Heart right ventricle (tissue), 16 donors: Measurements from ENCODE around the gene ESYT3. TPM values are rescaled to one million over a fixed set of nuclear protein-coding genes. Genes with fewer than 3 reads are reported as not detected.

Source experiments
- ATAC-seq, 8 donors: fragments of 200-7000 bp; cut with Tn5 transposase; one replicate each; pipeline ENCODE4 v1.9.1; 2020; ENCODE audit warnings: mild to moderate bottlenecking in 8 of 8, moderate library complexity in 8 of 8, moderate number of reproducible peaks in 1 of 8
- DNase-seq, 2 donors: peaks; one replicate each; pipeline ENCODE4 v3.0.0-alpha.2; 2020
- H3K27ac ChIP-seq, 10 donors: fragments of 200-600 bp; sonication (generic) in 2 of 10; one replicate each; pipeline versions ENCODE4 v1.5.0 to v1.8.0; 2020 to 2022; ENCODE audit warnings: mild to moderate bottlenecking in 3 of 10
- H3K27me3 ChIP-seq, 7 donors: fragments of 200-600 bp; one replicate each; pipeline ENCODE4 v1.8.0; 2021 to 2022; ENCODE audit warnings: mild to moderate bottlenecking in 2 of 7
- H3K36me3 ChIP-seq, 9 donors: fragments of 200-600 bp; sonication (generic) in 1 of 9; one replicate each; pipeline versions ENCODE4 v1.5.0 to v1.8.0; 2020 to 2022; ENCODE audit warnings: mild to moderate bottlenecking in 2 of 9
- H3K4me1 ChIP-seq, 9 donors: fragments of 200-600 bp; sonication (generic) in 1 of 9; one replicate each; pipeline versions ENCODE4 v1.5.0 to v1.8.0; 2020 to 2022; ENCODE audit warnings: mild to moderate bottlenecking in 4 of 9
- H3K4me3 ChIP-seq, 10 donors: fragments of 200-600 bp; sonication (generic) in 2 of 10; one replicate each; pipeline versions ENCODE4 v1.5.0 to v1.8.0; 2020 to 2022; ENCODE audit warnings: mild to moderate bottlenecking in 7 of 10, moderate library complexity in 2 of 10
- H3K9me3 ChIP-seq, 11 donors: fragments of 200-600 bp in 10 of 11; sonication (generic) in 2 of 11; one replicate each; pipeline versions ENCODE4 v1.5.0 to v1.8.0; 2013 to 2022; ENCODE audit warnings: mild to moderate bottlenecking in 2 of 11, control low read depth in 1 of 11, moderate library complexity in 1 of 11
- WGBS, 2 donors: extraction: QIAGEN DNeasy Blood & Tissue Kit; methylation state at CpG; one replicate each; pipeline ENCODE4 v1.1.7; 2013; ENCODE audit warnings: inconsistent platforms in 1 of 2; 5-methylcytosine and 5-hydroxymethylcytosine counted together
- intact Hi-C, 10 donors: fragments of 100-400 bp; cut with DNase I; formaldehyde crosslinking; loops; one replicate each; pipeline versions ENCODE4 v1.11.1 to v1.14.2; 2022
- long read RNA-seq, 3 donors: library from polyadenylated mRNA; unstranded; transcript quantifications; one replicate each; pipeline ENCODE4 v2.0.0, GENCODE V29; 2020 to 2021
- polyA plus RNA-seq, 2 donors: library from polyadenylated mRNA; stranded (reverse); fragments of 200-250 nt; gene quantifications; one replicate each; pipeline ENCODE4 v1.2.3, GENCODE V29; 2013
- total RNA-seq, 10 donors: library from RNA; stranded (reverse); fragmentation: NEBNext Ultra II Directional in 3 of 10; extraction: Animal tissue kit (Norgen Biotek cat#: 25700) in 3 of 10; gene quantifications; one replicate each; pipeline versions ENCODE4 v1.2.1 to v1.2.4, GENCODE V29; 2021 to 2023
- TF ChIP-seq, protein P1 (sequence below), 9 donors: fragments of 200-600 bp; sonication (generic) in 2 of 9; IDR thresholded peaks; one replicate each; pipeline versions ENCODE4 v1.5.0 to v1.8.0; 2021 to 2022; ENCODE audit warnings: antibody characterized with exemption in 9 of 9, mild to moderate bottlenecking in 5 of 9, moderate library complexity in 1 of 9
- donor health status: Arrhythmogenic right ventricular cardiomyopathy.
- donor health status: ischemic (EF 13 %, LVEDD 7.1; RV severe dilation, severe dysfunction).
- donor health status: healthy with polysubstance abuse.
- donor health status: DM: no; HTN: yes; CAD: no.
- donor health status: DM: no; HTN: no; CAD: no.
- donor health status: ischemic (EF 25% LVEDD 6.9; RV normal size, moderate dysfunction).
- donor health status: ischemic (EF 25% LVEDD 5.7; RV mildly dilated, moderate dysfunction).
- donor health status: healthy.
- donor health status: DM: yes; HTN: yes; CAD: no.
- donor health status: Ischemic cardiomyopathy.
- donor health status: ischemic (EF 35%, LVEDD 5.7; RV mildly dilated, moderate dysfunction).
- donor health status: nonischemic (EF 11% LVEDD 7.7; RV severe dilation, severe dysfunction).
- donor health status: DM: yes; HTN: yes; CAD: no.
- donor health status: PGD.
- donor health status: ischemic (EF 29% LVEDD 5.4; RV normal size, mild dysfunction).
- donor health status: nonischemic (EF 23%, LVEDD 6.1; RV moderate dilation, normal function).

The ESYT3 gene
- total RNA-seq: 1 to 10 TPM in 8 of 10 donors, under 1 TPM in 2; 0.82 to 2.4 (median 1.2) TPM
- polyA plus RNA-seq: under 1 TPM; 0.26 to 0.80 TPM
- long read RNA-seq, donor 1, full-length matches to known transcripts: 1 of 1 reads
- long read RNA-seq, donor 1, partial matches to known transcripts: 0 of 1 reads
- long read RNA-seq, donor 1, other reads (novel, unspliced or antisense): 0 of 1 reads
- long read RNA-seq, donor 2, partial matches to known transcripts: 2 of 2 reads
- long read RNA-seq, donor 2, other reads (novel, unspliced or antisense): 0 of 2 reads
- long read RNA-seq, donor 3, partial matches to known transcripts: 1 of 1 reads
- long read RNA-seq, donor 3, other reads (novel, unspliced or antisense): 0 of 1 reads

DNA sequence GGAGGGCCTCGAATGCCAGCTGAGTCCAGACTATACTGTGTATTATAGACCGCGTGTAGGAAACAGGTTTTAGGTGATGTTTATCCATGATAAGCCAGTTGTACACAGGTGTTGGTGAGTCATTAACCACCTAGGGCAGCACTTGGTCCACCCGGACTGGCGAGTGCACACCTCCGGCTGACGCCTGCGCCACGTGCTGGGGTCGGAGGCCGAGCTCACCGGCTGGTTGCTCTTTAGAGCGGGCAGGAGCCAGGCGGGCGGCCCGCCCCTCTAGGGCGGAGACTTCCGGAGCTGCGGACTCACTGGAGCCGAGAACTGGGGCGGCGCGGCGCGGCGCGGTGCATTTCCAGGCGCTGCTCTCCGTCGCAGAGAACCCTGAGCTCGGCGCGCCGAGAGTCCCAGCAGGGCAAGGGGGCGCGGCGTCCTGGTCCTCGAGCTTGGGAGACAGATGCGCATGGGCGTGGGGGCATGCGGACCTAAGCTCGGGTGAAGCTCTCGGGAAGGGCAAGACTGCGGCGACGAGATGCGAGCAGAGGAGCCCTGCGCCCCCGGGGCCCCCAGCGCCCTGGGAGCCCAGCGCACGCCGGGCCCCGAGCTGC lies at the start of gene ESYT3:
ESYT3 (plus strand) TSS at position 341 of the 599 bp plus-strand sequence; CDS start at position 524, 183 bp downstream.
- no peak within 1 kb of the TSS for H3K27ac ChIP-seq
- 1 to 2% methylated on average over 54 of the region's 54 CpGs for WGBS, 2 donors
- ATAC-seq (peak; percentile 79 to 92 (median 90)), DNase-seq (peak; percentile 57 to 69)
- intact Hi-C loops: loop anchor here in 1 of 10 donors (10.0 kb wide), 1 partner anchor 360 kb away; no protein-coding TSS in a partner anchor
- H3K27me3 ChIP-seq: peaks cover 0 to 60% (median 37%) of the 10 kb centered on the region in 7 donors
- H3K36me3 ChIP-seq: no peaks in the 10 kb centered on the region
- H3K9me3 ChIP-seq: no peaks in the 10 kb centered on the region
- TF ChIP-seq, protein P1, sequence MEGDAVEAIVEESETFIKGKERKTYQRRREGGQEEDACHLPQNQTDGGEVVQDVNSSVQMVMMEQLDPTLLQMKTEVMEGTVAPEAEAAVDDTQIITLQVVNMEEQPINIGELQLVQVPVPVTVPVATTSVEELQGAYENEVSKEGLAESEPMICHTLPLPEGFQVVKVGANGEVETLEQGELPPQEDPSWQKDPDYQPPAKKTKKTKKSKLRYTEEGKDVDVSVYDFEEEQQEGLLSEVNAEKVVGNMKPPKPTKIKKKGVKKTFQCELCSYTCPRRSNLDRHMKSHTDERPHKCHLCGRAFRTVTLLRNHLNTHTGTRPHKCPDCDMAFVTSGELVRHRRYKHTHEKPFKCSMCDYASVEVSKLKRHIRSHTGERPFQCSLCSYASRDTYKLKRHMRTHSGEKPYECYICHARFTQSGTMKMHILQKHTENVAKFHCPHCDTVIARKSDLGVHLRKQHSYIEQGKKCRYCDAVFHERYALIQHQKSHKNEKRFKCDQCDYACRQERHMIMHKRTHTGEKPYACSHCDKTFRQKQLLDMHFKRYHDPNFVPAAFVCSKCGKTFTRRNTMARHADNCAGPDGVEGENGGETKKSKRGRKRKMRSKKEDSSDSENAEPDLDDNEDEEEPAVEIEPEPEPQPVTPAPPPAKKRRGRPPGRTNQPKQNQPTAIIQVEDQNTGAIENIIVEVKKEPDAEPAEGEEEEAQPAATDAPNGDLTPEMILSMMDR (IDR thresholded peaks at IDR 0.05): no peak
- H3K4me1 ChIP-seq: peaks cover 0 to 20% (median 17%) of the 10 kb centered on the region in 9 donors
- peak within 1 kb of the TSS; percentile 43 to 65 (median 56) for H3K4me3 ChIP-seq

- no peaks in the 10 kb centered on the region for H3K9me3 ChIP-seq
- H3K36me3 ChIP-seq: peaks cover 0 to 7% (median 0%) of the 10 kb centered on the region in 9 donors
- no peaks in the 10 kb centered on the region for H3K27me3 ChIP-seq
- H3K4me1 ChIP-seq: peaks cover 21 to 84% (median 43%) of the 10 kb centered on the region in 9 donors
- 93 to 99% methylated on average over 4 to 5 of the region's 5 CpGs for WGBS, 2 donors
- TF ChIP-seq, protein P1 (IDR thresholded peaks at IDR 0.05): no peak
- peak overlapping the region in 8 of 10 donors; percentile 14 to 94 (median 87) for H3K27ac ChIP-seq
- H3K4me3 ChIP-seq: no peak overlapping the region
- ATAC-seq (no peak), DNase-seq (no peak)
- intact Hi-C loops: no loop called here
These were observed 49.4 kb upstream of the ESYT3 start for GRCh38 chr3:138384976-138385375.

- DNase-seq (no peak), ATAC-seq (peak in 5 of 8 donors; percentile 7 to 39 (median 15))
- no peak overlapping the region for H3K4me3 ChIP-seq
- TF ChIP-seq, protein P1 (IDR thresholded peaks at IDR 0.05): no peak
- peaks cover 0 to 5% (median 0%) of the 10 kb centered on the region in 9 donors for H3K36me3 ChIP-seq
- H3K9me3 ChIP-seq: no peaks in the 10 kb centered on the region
- peak overlapping the region; percentile 47 to 94 (median 78) for H3K27ac ChIP-seq
- no peaks in the 10 kb centered on the region for H3K27me3 ChIP-seq
- H3K4me1 ChIP-seq: peaks cover 0 to 76% (median 20%) of the 10 kb centered on the region in 9 donors
- WGBS, 2 donors: 74 to 75% methylated on average over 6 of the region's 6 CpGs
- intact Hi-C loops: no loop called here
These were observed 45.2 kb upstream of the ESYT3 start for GRCh38 chr3:138389144-138389601.

DNA sequence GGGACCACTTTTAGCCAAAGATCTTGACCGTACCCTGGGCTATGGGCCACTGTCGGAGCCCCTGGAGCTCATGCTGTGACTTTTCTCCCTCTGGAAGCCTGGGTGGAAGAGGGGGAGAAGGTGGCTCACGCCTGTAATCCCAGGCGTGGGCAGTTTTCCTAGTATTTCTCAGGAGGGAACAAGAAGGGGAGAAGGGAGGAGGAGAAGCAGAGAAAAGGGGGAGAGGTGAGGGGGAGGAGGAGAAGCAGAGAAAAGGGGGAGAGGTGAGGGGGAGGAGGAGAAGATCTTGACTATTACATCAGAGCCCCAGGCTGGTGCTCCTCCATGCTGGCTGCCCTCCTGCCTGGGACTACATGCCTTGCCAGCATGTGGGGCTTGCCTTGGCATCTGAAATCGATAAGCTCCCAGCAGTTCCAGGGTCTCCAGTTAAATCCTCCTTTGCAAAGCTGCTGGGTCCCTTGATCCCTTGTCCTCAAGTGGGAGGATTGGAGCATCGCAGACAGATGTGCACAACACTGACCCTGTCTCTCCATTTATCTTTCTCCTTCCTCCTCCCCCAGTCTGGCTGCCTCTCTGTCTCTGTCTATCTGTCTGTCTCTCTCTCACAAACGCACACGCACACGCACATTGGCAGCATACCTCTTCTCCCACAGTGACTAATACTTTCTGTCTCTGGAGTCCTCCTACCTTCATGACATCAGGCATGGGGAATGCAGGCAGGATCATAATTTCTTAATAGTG lies 44.4 kb upstream of the ESYT3 start:
- no peaks in the 10 kb centered on the region for H3K9me3 ChIP-seq
- H3K4me1 ChIP-seq: peaks cover 0 to 78% (median 24%) of the 10 kb centered on the region in 9 donors
- 36 to 45% methylated on average over 9 of the region's 9 CpGs for WGBS, 2 donors
- no peak overlapping the region for H3K4me3 ChIP-seq
- intact Hi-C loops: loop anchor here in 2 of 10 donors (10.0 kb wide), 1 partner anchor 45 kb away; the partner anchor contains the start of gene MRAS (in 2 of the 2)
- H3K36me3 ChIP-seq: peaks cover 0 to 5% (median 0%) of the 10 kb centered on the region in 9 donors
- H3K27ac ChIP-seq: peak overlapping the region; percentile 47 to 94 (median 78)
- H3K27me3 ChIP-seq: no peaks in the 10 kb centered on the region
- TF ChIP-seq, protein P1 (IDR thresholded peaks at IDR 0.05): no peak
- DNase-seq: peak in 1 of 2 donors; percentile 54
- ATAC-seq: peak; percentile 58 to 96 (median 87)
